AG04450 (cell line): ENCODE results near the gene ZCCHC8. TPM values are rescaled to one million over a fixed set of nuclear protein-coding genes. Genes with fewer than 3 reads are reported as not detected.

ENCODE experiments used
- CTCF ChIA-PET: fragments of 300-600, 350-600 bp; formaldehyde crosslinking; extraction: SDS; loops from one replicate; lab custom pipeline; 2022; ENCODE audit warnings: antibody characterized with exemption, inconsistent platforms; lab: Charles Lee
- POLR2A ChIA-PET: fragments of 350-600 bp; formaldehyde crosslinking; extraction: SDS; loops from one replicate; lab custom pipeline; 2021; ENCODE audit warnings: antibody characterized with exemption, inconsistent platforms; lab: Yijun Ruan, JAX
- DNase-seq: peaks from one replicate; pipeline ENCODE4 v3.0.0-alpha.2; 2011; ENCODE audit warnings: low read depth, low spot score
- H3K27ac ChIP-seq: one replicate; pipeline ENCODE4 v1.5.1; 2012; ENCODE audit warnings: low read depth, low read length, control low read depth
- H3K27me3 ChIP-seq: one replicate; pipeline ENCODE4 v1.6.0; 2012; ENCODE audit warnings: low read length; ENCODE audit not compliant: control insufficient read depth, insufficient read depth
- H3K4me3 ChIP-seq: 2 replicates; pipeline ENCODE4 v1.5.1; 2011; ENCODE audit warnings: mild to moderate bottlenecking, low read depth, low read length, control low read depth
- H3K9me3 ChIP-seq: 2 replicates; pipeline ENCODE4 v1.5.1; 2012; ENCODE audit warnings: low read length; ENCODE audit not compliant: control insufficient read depth, insufficient read depth
- polyA plus RNA-seq: library from polyadenylated mRNA; depleted of rRNA; stranded (reverse); fragments of >200 nt; gene quantifications from 2 replicates; pipeline ENCODE4 v1.2.3, GENCODE V29; 2011
- TF ChIP-seq, protein P1 (sequence below): IDR thresholded peaks from 2 replicates; pipeline ENCODE4 v1.5.1; 2011; ENCODE audit warnings: low read depth, low read length, control low read depth, inconsistent platforms

Gene ZCCHC8
- polyA plus RNA-seq, 1 experiment = 16.6 TPM

GRCh38 chr12:122526683-122527477 is 26.1 kb upstream of the ZCCHC8 start, which contains the start of the genes KNTC1 and RSRC2:
TSS of gene KNTC1 (plus strand) at chr12:122527249. CDS start at chr12:122530064, 2,815 bp downstream.
TSS of gene RSRC2 (minus strand) at chr12:122526936. CDS start at chr12:122526853, 83 bp downstream.
- DNase-seq = peak; percentile 99
- Histone ChIP-seq H3K27ac (peak within 1 kb of the TSS; percentile 100), H3K27me3 (no peaks in the 10 kb centered on the region), H3K9me3 (no peaks in the 10 kb centered on the region), H3K4me3 (peak within 1 kb of the TSS; percentile 89)
- CTCF ChIA-PET = interaction anchor here (0.6 kb wide), 1 partner anchor 18 kb away, joined by 3 read pairs; no protein-coding TSS in a partner anchor
- TF ChIP-seq, protein P1, sequence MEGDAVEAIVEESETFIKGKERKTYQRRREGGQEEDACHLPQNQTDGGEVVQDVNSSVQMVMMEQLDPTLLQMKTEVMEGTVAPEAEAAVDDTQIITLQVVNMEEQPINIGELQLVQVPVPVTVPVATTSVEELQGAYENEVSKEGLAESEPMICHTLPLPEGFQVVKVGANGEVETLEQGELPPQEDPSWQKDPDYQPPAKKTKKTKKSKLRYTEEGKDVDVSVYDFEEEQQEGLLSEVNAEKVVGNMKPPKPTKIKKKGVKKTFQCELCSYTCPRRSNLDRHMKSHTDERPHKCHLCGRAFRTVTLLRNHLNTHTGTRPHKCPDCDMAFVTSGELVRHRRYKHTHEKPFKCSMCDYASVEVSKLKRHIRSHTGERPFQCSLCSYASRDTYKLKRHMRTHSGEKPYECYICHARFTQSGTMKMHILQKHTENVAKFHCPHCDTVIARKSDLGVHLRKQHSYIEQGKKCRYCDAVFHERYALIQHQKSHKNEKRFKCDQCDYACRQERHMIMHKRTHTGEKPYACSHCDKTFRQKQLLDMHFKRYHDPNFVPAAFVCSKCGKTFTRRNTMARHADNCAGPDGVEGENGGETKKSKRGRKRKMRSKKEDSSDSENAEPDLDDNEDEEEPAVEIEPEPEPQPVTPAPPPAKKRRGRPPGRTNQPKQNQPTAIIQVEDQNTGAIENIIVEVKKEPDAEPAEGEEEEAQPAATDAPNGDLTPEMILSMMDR = no peak
- POLR2A ChIA-PET = interaction anchor here (0.6 to 1.8 kb wide), 13 partner anchors 8 to 300 kb away, joined by 3 to 22 read pairs (median 4); partner anchors contain the start of genes DENR and ZCCHC8

- no peaks in the 10 kb centered on the region for H3K9me3 ChIP-seq
- CTCF ChIA-PET = no interaction called here
- H3K27me3 ChIP-seq = no peaks in the 10 kb centered on the region
- peak overlapping the region; percentile 71 for H3K4me3 ChIP-seq
- no peak overlapping the region for H3K27ac ChIP-seq
- no peak for DNase-seq
- POLR2A ChIA-PET = interaction anchor here (0.6 to 1.0 kb wide), 2 partner anchors 9 to 23 kb away, joined by 3 read pairs; partner anchors contain the start of gene ZCCHC8
- TF ChIP-seq, protein P1 = no peak
These were observed 23.4 kb upstream of the ZCCHC8 start for GRCh38 chr12:122523846-122524718.

DNA sequence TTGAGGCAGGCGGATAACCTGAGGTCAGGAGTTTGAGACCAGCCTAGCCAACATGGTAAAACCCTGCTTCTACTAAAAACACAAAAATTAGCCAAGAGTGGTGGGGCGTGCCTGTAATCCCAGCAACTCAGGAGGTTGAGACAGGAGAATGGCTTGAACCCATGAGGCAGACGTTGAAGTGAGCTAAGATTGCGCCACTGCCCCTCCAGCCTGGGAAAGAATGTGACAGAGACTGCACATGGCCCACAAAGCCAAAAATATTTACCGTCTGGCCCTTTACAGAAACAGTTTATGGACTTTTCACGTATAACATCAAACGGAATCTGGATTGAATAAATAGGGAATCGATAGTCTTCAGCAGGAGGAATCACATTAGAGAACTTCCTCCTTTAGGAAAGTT is 22.5 kb upstream of the ZCCHC8 start:
- Histone ChIP-seq H3K9me3 (no peaks in the 10 kb centered on the region), H3K27me3 (no peaks in the 10 kb centered on the region), H3K27ac (no peak overlapping the region), H3K4me3 (peak overlapping the region; percentile 71)
- DNase-seq = peak; percentile 26
- POLR2A ChIA-PET = interaction anchor here (0.5 to 0.6 kb wide), 2 partner anchors 8 to 9 kb away, joined by 3 to 4 read pairs; no protein-coding TSS in a partner anchor
- TF ChIP-seq, protein P1 = no peak
- CTCF ChIA-PET = no interaction called here

- TF ChIP-seq, protein P1 = no peak
- no peak overlapping the region for H3K27ac ChIP-seq
- ChIA-PET CTCF (interaction anchor here (0.5 to 0.6 kb wide), 2 partner anchors 13 to 727 kb away, joined by 3 to 6 read pairs; partner anchors contain the start of gene RHOF), POLR2A (interaction anchor here (1.2 kb wide), 1 partner anchor 10 kb away, joined by 3 read pairs; no protein-coding TSS in a partner anchor)
- no peak overlapping the region for H3K4me3 ChIP-seq
- H3K27me3 ChIP-seq = no peaks in the 10 kb centered on the region
- DNase-seq = no peak
- H3K9me3 ChIP-seq = peaks cover 4% of the 10 kb centered on the region
These were observed 19.9 kb upstream of the ZCCHC8 start for GRCh38 chr12:122520676-122521075.
